ENCODE measurements around the gene PSENEN.

DNA sequence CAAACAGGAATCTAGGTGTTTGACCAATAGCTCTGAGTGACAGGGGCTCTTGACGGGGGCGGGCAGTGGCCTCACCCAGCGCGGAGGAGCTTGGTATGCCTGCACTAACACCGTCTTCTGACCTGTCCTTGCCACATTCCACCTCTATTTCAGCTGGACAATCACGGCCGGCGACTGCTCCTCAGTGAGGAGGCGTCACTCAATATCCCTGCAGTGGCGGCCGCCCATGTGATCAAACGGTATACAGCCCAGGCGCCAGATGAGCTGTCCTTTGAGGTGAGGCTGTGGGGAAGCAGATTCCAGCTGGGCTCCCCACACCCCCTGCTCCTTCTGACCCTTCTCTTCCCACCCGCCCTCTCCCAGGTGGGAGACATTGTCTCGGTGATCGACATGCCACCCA, 34.6 kb downstream of the PSENEN start:
- TF ChIP-seq TAF1 (IDR thresholded peaks at IDR 0.05; ENCODE audit: low read depth, low read length) (no peak), POLR2A (IDR thresholded peaks at IDR 0.05; ENCODE audit: low read depth, low read length) (no peak), PAX5 (IDR thresholded peaks at IDR 0.05; ENCODE audit: insufficient read depth, low read length, severe bottlenecking) (no peak)
